Measurements from ENCODE around the gene SLC38A7.

GRCh38 chr16:58624209-58624608 is 60.4 kb downstream of the SLC38A7 start:
- no peak for TF ChIP-seq POLR2AphosphoS5 (IDR thresholded peaks at IDR 0.05; ENCODE audit: low read depth)
- TF ChIP-seq EZH2 (IDR thresholded peaks at IDR 0.05; ENCODE audit: low read depth, unreplicated experiment) = no peak
- TF ChIP-seq, protein P1, sequence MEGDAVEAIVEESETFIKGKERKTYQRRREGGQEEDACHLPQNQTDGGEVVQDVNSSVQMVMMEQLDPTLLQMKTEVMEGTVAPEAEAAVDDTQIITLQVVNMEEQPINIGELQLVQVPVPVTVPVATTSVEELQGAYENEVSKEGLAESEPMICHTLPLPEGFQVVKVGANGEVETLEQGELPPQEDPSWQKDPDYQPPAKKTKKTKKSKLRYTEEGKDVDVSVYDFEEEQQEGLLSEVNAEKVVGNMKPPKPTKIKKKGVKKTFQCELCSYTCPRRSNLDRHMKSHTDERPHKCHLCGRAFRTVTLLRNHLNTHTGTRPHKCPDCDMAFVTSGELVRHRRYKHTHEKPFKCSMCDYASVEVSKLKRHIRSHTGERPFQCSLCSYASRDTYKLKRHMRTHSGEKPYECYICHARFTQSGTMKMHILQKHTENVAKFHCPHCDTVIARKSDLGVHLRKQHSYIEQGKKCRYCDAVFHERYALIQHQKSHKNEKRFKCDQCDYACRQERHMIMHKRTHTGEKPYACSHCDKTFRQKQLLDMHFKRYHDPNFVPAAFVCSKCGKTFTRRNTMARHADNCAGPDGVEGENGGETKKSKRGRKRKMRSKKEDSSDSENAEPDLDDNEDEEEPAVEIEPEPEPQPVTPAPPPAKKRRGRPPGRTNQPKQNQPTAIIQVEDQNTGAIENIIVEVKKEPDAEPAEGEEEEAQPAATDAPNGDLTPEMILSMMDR (conservative IDR thresholded peaks at IDR 0.05; ENCODE audit: low read depth in 2 of 2) = no peak
- TF ChIP-seq ZNF331 (CRISPR knock-in tag; IDR thresholded peaks at IDR 0.05; ENCODE audit: low read depth) = no peak
- no peak for TF ChIP-seq EZH2phosphoT487 (IDR thresholded peaks at IDR 0.05; ENCODE audit: unreplicated experiment)
- no peak for TF ChIP-seq REST (IDR thresholded peaks at IDR 0.05; ENCODE audit: unreplicated experiment)
- TF ChIP-seq STAT1 (IDR thresholded peaks at IDR 0.05; ENCODE audit: unreplicated experiment) = no peak
- no peak for TF ChIP-seq JUNB (IDR thresholded peaks at IDR 0.05; ENCODE audit: unreplicated experiment)
- no peak for TF ChIP-seq ZNF114 (CRISPR knock-in tag; IDR thresholded peaks at IDR 0.05)
- TF ChIP-seq, protein P2, sequence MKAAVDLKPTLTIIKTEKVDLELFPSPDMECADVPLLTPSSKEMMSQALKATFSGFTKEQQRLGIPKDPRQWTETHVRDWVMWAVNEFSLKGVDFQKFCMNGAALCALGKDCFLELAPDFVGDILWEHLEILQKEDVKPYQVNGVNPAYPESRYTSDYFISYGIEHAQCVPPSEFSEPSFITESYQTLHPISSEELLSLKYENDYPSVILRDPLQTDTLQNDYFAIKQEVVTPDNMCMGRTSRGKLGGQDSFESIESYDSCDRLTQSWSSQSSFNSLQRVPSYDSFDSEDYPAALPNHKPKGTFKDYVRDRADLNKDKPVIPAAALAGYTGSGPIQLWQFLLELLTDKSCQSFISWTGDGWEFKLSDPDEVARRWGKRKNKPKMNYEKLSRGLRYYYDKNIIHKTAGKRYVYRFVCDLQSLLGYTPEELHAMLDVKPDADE (IDR thresholded peaks at IDR 0.05) = no peak
- TF ChIP-seq CREB1 (CRISPR knock-in tag; IDR thresholded peaks at IDR 0.05; ENCODE audit: low read depth) = no peak
